Transverse colon (tissue), 4 donors: Measurements from ENCODE around the gene RGS7.

Experiments used
- POLR2A ChIP-seq: fragments of 450-650 bp; IDR thresholded peaks from one replicate; pipeline ENCODE4 v1.6.1; 2016; ENCODE audit warnings: antibody characterized with exemption, mild to moderate bottlenecking, moderate library complexity
- POLR2AphosphoS5 ChIP-seq, 3 donors: sonication (generic); formaldehyde crosslinking; IDR thresholded peaks; one replicate each; pipeline ENCODE4 v1.6.1; 2016; ENCODE audit warnings: antibody characterized with exemption in 3 of 3
- TF ChIP-seq, protein P1 (sequence below), 5 experiments: fragments of 200-600 bp in 3 of 5; fragments of 450-650 bp in 2 of 5; sonication (generic) in 3 of 5; IDR thresholded peaks; 1 replicate in 2 of 5; 2 replicates in 3 of 5; pipeline ENCODE4 v1.5.1; 2016 to 2017; ENCODE audit warnings: antibody characterized with exemption in 5 of 5, inconsistent platforms in 3 of 5, mild to moderate bottlenecking in 2 of 5, moderate library complexity in 1 of 5

- TF ChIP-seq, protein P1, sequence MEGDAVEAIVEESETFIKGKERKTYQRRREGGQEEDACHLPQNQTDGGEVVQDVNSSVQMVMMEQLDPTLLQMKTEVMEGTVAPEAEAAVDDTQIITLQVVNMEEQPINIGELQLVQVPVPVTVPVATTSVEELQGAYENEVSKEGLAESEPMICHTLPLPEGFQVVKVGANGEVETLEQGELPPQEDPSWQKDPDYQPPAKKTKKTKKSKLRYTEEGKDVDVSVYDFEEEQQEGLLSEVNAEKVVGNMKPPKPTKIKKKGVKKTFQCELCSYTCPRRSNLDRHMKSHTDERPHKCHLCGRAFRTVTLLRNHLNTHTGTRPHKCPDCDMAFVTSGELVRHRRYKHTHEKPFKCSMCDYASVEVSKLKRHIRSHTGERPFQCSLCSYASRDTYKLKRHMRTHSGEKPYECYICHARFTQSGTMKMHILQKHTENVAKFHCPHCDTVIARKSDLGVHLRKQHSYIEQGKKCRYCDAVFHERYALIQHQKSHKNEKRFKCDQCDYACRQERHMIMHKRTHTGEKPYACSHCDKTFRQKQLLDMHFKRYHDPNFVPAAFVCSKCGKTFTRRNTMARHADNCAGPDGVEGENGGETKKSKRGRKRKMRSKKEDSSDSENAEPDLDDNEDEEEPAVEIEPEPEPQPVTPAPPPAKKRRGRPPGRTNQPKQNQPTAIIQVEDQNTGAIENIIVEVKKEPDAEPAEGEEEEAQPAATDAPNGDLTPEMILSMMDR (IDR thresholded peaks at IDR 0.05), result no peak
- TF ChIP-seq POLR2A, result no peak
- TF ChIP-seq POLR2AphosphoS5 (IDR thresholded peaks at IDR 0.05), result no peak
Observed at GRCh38 chr1:240802271-240802670, 554.7 kb downstream of the RGS7 start.
